Sigmoid colon (tissue), 7 donors: ENCODE results near the gene BPIFB3. TPM values are rescaled to one million over a fixed set of nuclear protein-coding genes. Genes with fewer than 3 reads are reported as not detected.
A peak's percentile ranks its signal among the peaks of the same experiment; 100 is the strongest.
"Not testable (repeated sequence)": the region's sequence is repeated elsewhere in the genome, so short reads cannot be mapped to it uniquely, and the experiment has no call there.

Experiments used
- DNase-seq: peaks from one replicate; pipeline ENCODE4 v3.0.0-alpha.2; 2019
- H3K27ac ChIP-seq, 4 donors: fragments of 200-600 bp; sonication (generic); one replicate each; pipeline ENCODE4 v1.5.1; 2016 to 2019; ENCODE audit warnings: mild to moderate bottlenecking in 1 of 4
- H3K27me3 ChIP-seq, 3 donors: fragments of 200-600 bp; sonication (generic); one replicate each; pipeline ENCODE4 v1.5.1; 2019; ENCODE audit warnings: mild to moderate bottlenecking in 1 of 3
- H3K36me3 ChIP-seq, 4 donors: fragments of 200-600 bp; sonication (generic); one replicate each; pipeline ENCODE4 v1.5.1; 2016 to 2019
- H3K4me1 ChIP-seq, 4 donors: fragments of 200-600 bp; sonication (generic); one replicate each; pipeline ENCODE4 v1.5.1; 2017 to 2019
- H3K4me3 ChIP-seq, 4 donors: fragments of 200-600 bp; sonication (generic); one replicate each; pipeline ENCODE4 v1.5.1; 2017 to 2019; ENCODE audit warnings: mild to moderate bottlenecking in 2 of 4, moderate library complexity in 1 of 4
- H3K9me3 ChIP-seq, 4 donors: fragments of 200-600 bp in 3 of 4; sonication (generic) in 3 of 4; one replicate each; pipeline versions ENCODE4 v1.5.1 to v1.6.1; 2013 to 2019
- CTCF ChIP-seq, 4 experiments: fragments of 450-650 bp in 3 of 4; fragments of 200-600 bp in 1 of 4; IDR thresholded peaks; one replicate each; pipeline ENCODE4 v1.5.1; 2016 to 2019; ENCODE audit warnings: antibody characterized with exemption in 4 of 4, mild to moderate bottlenecking in 3 of 4, moderate library complexity in 2 of 4
- EP300 ChIP-seq, 4 donors: sonication (generic); formaldehyde crosslinking; IDR thresholded peaks; one replicate each; pipeline ENCODE4 v1.6.1; 2017; ENCODE audit warnings: antibody characterized with exemption in 4 of 4
- POLR2A ChIP-seq, 2 donors: fragments of 450-650 bp; IDR thresholded peaks; one replicate each; pipeline ENCODE4 v1.6.1; 2016; ENCODE audit warnings: antibody characterized with exemption in 2 of 2, mild to moderate bottlenecking in 2 of 2, moderate library complexity in 2 of 2
- POLR2AphosphoS5 ChIP-seq, 4 donors: sonication (generic); formaldehyde crosslinking; IDR thresholded peaks; one replicate each; pipeline ENCODE4 v1.6.1; 2017; ENCODE audit warnings: antibody characterized with exemption in 4 of 4
- WGBS, 2 donors: extraction: QIAGEN DNeasy Blood & Tissue Kit; methylation state at CpG; one replicate each; pipeline ENCODE4 v1.1.7; 2013; 5-methylcytosine and 5-hydroxymethylcytosine counted together
- intact Hi-C: fragments of 100-400 bp; cut with DNase I; formaldehyde crosslinking; loops from one replicate; pipeline ENCODE4 v1.15.1; 2023
- polyA plus RNA-seq, 3 donors: library from polyadenylated mRNA; stranded (reverse); fragments of 200-250 nt; gene quantifications; one replicate each; pipeline ENCODE4 v1.2.3, GENCODE V29; 2013
- total RNA-seq, 4 donors: library from RNA; depleted of rRNA; stranded (reverse); fragments of >200 nt; gene quantifications; one replicate each; pipeline ENCODE4 v1.1.0, GENCODE V29; 2016
- donor health status: healthy with polysubstance abuse.
- donor health status: Bipolar disorder and iron deficiency.
- donor health status: healthy.

The BPIFB3 gene
- total and polyA plus RNA-seq, 7 donors = not detected

GRCh38 chr20:33092361-33092760 is 38.7 kb downstream of the BPIFB3 start:
- no peaks in the 10 kb centered on the region for H3K36me3 ChIP-seq
- H3K4me1 ChIP-seq = no peaks in the 10 kb centered on the region
- no peak overlapping the region for H3K4me3 ChIP-seq
- H3K27ac ChIP-seq = no peak overlapping the region
- no peak for DNase-seq
- intact Hi-C loops = loop anchor here (10.0 kb wide), 1 partner anchor 188 kb away; no protein-coding TSS in a partner anchor
- no peaks in the 10 kb centered on the region for H3K9me3 ChIP-seq
- WGBS, 2 donors = 87 to 89% methylated on average over 3 of the region's 3 CpGs
- TF ChIP-seq EP300 (IDR thresholded peaks at IDR 0.05) (no peak), POLR2A (IDR thresholded peaks at IDR 0.05) (no peak), POLR2AphosphoS5 (IDR thresholded peaks at IDR 0.05) (no peak), CTCF (IDR thresholded peaks at IDR 0.05) (no peak)
- no peaks in the 10 kb centered on the region for H3K27me3 ChIP-seq

- H3K36me3 ChIP-seq = no peaks in the 10 kb centered on the region
- no peaks in the 10 kb centered on the region for H3K4me1 ChIP-seq
- 73 to 88% methylated on average over 1 of the region's 1 CpG for WGBS, 2 donors
- no peak overlapping the region for H3K4me3 ChIP-seq
- H3K27ac ChIP-seq = no peak overlapping the region
- intact Hi-C loops = loop anchor here (10.0 kb wide), 1 partner anchor 188 kb away; no protein-coding TSS in a partner anchor
- no peak for DNase-seq
- no peaks in the 10 kb centered on the region for H3K9me3 ChIP-seq
- H3K27me3 ChIP-seq = no peaks in the 10 kb centered on the region
- TF ChIP-seq POLR2A (IDR thresholded peaks at IDR 0.05) (no peak), EP300 (IDR thresholded peaks at IDR 0.05) (no peak), CTCF (IDR thresholded peaks at IDR 0.05) (no peak), POLR2AphosphoS5 (IDR thresholded peaks at IDR 0.05) (no peak)
Measured at GRCh38 chr20:33093074-33093473, 39.4 kb downstream of the BPIFB3 start.

- no peaks in the 10 kb centered on the region for H3K27me3 ChIP-seq
- WGBS, 2 donors = 17 to 45% methylated on average over 1 of the region's 1 CpG
- H3K4me3 ChIP-seq = no peak overlapping the region
- no peaks in the 10 kb centered on the region for H3K36me3 ChIP-seq
- no peaks in the 10 kb centered on the region for H3K9me3 ChIP-seq
- intact Hi-C loops = loop anchor here (10.0 kb wide), 1 partner anchor 189 kb away; no protein-coding TSS in a partner anchor
- no peak for TF ChIP-seq CTCF (IDR thresholded peaks at IDR 0.05)
- H3K27ac ChIP-seq = no peak overlapping the region
- no peak for DNase-seq
- no peaks in the 10 kb centered on the region for H3K4me1 ChIP-seq
Measured at GRCh38 chr20:33093582-33093981, 39.9 kb downstream of the BPIFB3 start.

- Histone ChIP-seq H3K27me3 (no peaks in the 10 kb centered on the region), H3K36me3 (no peaks in the 10 kb centered on the region), H3K9me3 (no peaks in the 10 kb centered on the region), H3K27ac (no peak overlapping the region), H3K4me1 (no peaks in the 10 kb centered on the region), H3K4me3 (no peak overlapping the region)
- 90 to 92% methylated on average over 5 of the region's 5 CpGs for WGBS, 2 donors
- intact Hi-C loops = loop anchor here (10.0 kb wide), 1 partner anchor 190 kb away; no protein-coding TSS in a partner anchor
- no peak for TF ChIP-seq CTCF (IDR thresholded peaks at IDR 0.05)
- no peak for TF ChIP-seq POLR2A (IDR thresholded peaks at IDR 0.05)
- TF ChIP-seq EP300 (IDR thresholded peaks at IDR 0.05) = no peak
- no peak for TF ChIP-seq POLR2AphosphoS5 (IDR thresholded peaks at IDR 0.05)
- DNase-seq = no peak
Measured at GRCh38 chr20:33095249-33095648, 41.5 kb downstream of the BPIFB3 start.

- H3K36me3 ChIP-seq, DNase-seq, H3K27ac ChIP-seq, H3K4me1 ChIP-seq, H3K9me3 ChIP-seq, H3K4me3 ChIP-seq, H3K27me3 ChIP-seq: not testable (repeated sequence)
- TF ChIP-seq CTCF (IDR thresholded peaks at IDR 0.05) = peak in 3 of 4 experiments; percentile 19 to 39 (median 21)
- WGBS, 2 donors = 43 to 50% methylated on average over 6 of the region's 6 CpGs
- intact Hi-C loops = loop anchor here (10.0 kb wide), 1 partner anchor 191 kb away; no protein-coding TSS in a partner anchor
Measured at GRCh38 chr20:33095902-33096584, 42.3 kb downstream of the BPIFB3 start.
